Brain microvascular endothelial cell (primary cell): ENCODE data around the gene NGEF.
A peak's percentile ranks its signal among the peaks of the same experiment; 100 is the strongest.

Experiments
- DNase-seq: peaks from one replicate; pipeline ENCODE4 v3.0.0-alpha.2; 2020
- H3K27ac ChIP-seq: fragments of 250-450 bp; sonication (Bioruptor Pico); 2 replicates; pipeline ENCODE4 v1.5.1; 2020; ENCODE audit warnings: mild to moderate bottlenecking, moderate library complexity
- H3K27me3 ChIP-seq: fragments of 250-450 bp; sonication (Bioruptor Pico); replicated peaks from 2 replicates; pipeline ENCODE4 v1.5.1; 2020; ENCODE audit warnings: mild to moderate bottlenecking
- H3K36me3 ChIP-seq: fragments of 250-450 bp; sonication (Bioruptor Pico); replicated peaks from 2 replicates; pipeline ENCODE4 v1.5.1; 2020; ENCODE audit warnings: mild to moderate bottlenecking
- H3K4me3 ChIP-seq: 2 replicates; pipeline ENCODE4 v1.5.1; 2011; ENCODE audit warnings: low read depth, mild to moderate bottlenecking, control low read depth, low read length, moderate library complexity
- in situ Hi-C: cut with HindIII; loops from 2 replicates; pipeline ENCODE4 v1.10.0; 2017; ENCODE audit warnings: low sequenced_read_pairs, low pct_ligation_motif_present
- TF ChIP-seq, protein P1 (sequence below): IDR thresholded peaks from 2 replicates; pipeline ENCODE4 v1.5.1; 2011; ENCODE audit warnings: low read depth, mild to moderate bottlenecking, moderate library complexity, low read length, control low read depth, inconsistent platforms; ENCODE audit errors: missing control alignments

NGEF gene

DNA sequence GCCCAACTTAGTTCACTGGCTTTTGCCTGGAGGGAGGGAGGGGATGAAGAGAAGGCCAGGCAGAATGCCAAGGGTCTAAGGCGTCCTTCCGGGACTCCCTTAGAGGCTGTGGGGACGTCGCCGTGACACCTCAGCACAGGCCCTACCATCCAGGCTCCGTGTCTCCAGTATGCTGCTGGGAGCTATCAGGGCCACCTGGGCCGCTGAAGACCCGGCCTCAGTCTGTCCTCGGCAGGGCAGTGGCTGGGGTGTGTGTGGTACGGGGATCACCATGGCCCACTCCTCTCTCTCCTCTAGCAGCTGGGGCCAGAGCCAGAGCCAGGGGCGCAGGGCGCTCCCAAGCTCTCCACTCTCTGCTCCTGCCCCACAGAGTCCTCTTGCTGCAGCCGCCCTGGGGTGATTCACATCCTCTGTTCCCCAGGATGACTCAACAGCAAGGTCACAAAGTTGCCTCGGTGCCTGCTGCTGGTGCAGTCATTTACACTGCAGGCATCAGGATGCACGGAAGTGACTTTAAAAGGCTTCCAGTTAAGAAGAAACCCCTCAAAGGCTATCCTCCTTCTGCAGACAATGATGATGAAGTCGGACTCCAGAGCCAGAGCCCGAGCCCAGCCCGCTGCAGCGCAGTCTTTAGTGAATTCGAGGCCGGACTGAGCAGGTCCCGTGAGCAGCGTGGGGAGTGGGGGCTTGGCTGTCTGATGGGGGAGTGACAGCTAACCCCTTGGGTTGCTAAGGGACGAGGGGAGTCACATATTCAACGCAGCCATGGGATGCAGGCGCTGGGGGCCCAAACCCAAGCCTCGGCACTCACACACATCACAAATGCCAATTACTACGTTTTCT is 111.1 kb downstream of the NGEF start:
- Histone ChIP-seq H3K27ac (peak overlapping the region; percentile 82), H3K27me3 (no peaks in the 10 kb centered on the region), H3K4me3 (no peak overlapping the region), H3K36me3 (no peaks in the 10 kb centered on the region)
- in situ Hi-C loops: no loop called here
- peak; percentile 92 for DNase-seq
- TF ChIP-seq, protein P1, sequence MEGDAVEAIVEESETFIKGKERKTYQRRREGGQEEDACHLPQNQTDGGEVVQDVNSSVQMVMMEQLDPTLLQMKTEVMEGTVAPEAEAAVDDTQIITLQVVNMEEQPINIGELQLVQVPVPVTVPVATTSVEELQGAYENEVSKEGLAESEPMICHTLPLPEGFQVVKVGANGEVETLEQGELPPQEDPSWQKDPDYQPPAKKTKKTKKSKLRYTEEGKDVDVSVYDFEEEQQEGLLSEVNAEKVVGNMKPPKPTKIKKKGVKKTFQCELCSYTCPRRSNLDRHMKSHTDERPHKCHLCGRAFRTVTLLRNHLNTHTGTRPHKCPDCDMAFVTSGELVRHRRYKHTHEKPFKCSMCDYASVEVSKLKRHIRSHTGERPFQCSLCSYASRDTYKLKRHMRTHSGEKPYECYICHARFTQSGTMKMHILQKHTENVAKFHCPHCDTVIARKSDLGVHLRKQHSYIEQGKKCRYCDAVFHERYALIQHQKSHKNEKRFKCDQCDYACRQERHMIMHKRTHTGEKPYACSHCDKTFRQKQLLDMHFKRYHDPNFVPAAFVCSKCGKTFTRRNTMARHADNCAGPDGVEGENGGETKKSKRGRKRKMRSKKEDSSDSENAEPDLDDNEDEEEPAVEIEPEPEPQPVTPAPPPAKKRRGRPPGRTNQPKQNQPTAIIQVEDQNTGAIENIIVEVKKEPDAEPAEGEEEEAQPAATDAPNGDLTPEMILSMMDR: no peak

DNA sequence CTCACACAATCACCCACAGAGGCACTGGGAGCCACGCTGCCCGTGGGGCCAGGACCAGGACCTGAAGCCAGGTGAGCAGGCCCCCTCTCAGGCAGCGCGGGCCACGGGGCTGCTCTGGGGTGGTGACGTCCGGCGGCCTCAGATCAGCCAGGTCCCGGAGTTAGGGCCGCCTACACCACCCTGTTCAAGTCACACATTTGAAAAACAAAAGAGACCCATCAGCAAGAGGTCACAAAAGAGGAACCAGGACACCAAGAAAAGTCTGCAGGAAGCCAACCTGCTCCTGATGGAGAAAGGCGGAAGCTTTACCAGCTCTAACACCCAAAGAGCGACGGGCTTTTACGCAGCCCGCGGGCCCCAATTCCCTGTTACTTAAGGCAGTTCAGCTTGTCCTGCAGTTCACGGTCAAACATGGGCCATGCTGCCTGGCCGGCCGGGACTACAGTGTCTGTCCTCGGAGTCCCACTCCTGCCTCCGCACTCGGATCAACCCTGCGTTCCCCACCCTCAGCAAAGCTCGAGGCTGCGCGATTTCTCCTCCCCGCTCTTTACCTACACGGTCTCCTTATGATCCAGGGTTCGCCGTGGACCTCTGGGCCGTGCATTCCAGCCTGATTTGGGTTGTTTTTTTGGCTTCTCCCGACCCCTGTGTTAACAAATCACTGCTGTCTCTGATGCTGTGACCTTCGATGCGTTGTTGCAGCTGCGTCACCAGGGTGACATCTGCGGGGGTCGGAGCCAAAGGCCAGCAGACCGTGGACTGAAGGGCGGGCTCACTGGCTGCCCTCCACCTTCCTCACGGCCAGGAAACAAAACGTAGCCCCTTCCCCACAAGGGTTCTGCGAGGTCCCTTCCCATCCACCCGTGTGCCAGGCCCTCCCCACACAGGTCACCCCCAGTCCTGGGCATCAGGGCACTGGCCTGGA is 112.0 kb downstream of the NGEF start:
- DNase-seq: no peak
- Histone ChIP-seq H3K4me3 (no peak overlapping the region), H3K27me3 (no peaks in the 10 kb centered on the region), H3K36me3 (no peaks in the 10 kb centered on the region), H3K27ac (peak overlapping the region; percentile 82)
- in situ Hi-C loops: no loop called here
- TF ChIP-seq, protein P1: no peak

DNA sequence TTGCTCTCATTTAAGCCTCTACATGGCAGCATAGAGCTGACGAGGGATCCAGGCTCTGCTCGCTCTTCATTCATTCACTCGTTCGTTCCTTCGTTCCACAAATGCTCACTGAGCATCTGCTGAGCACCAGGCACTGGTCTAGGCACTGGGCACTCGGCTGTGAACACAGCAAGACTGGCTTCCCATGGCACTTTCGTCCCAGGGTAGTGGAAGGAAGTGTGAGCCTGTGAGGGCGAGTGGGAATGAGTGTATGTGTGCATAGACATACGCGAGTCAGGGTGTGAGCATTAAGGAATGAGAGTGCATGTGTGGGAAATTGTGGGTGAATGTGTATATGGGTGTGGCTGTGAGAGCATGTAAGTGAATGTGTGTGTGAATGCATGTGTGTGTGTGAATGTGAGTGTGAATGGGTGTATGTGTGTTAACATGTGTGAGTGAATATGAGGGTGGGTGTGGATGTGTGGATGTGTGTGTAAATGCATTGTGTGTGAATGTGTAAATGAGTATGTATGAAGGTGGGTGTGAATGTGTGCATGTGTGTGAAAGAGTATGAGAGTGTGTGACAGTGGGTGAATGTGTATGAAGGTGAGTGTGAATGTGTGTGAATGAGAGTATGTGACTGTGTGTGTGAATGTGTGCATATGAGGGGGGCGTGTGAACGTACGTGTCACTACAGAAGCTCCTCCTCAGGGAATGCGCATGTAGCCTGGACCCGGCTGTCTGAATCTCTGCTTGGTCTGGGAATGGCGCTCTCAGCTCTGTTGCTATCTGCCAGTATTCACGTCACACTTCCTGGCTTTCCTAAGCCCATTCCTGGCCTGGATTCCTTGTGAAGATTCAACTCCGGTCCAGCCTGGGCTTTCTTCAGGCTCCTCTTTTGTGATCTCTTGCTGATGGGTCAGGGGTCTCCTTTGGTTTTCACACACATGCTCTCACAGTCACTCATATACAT is 114.2 kb downstream of the NGEF start:
- Histone ChIP-seq H3K36me3 (no peaks in the 10 kb centered on the region), H3K4me3 (no peak overlapping the region), H3K27ac (no peak overlapping the region), H3K27me3 (no peaks in the 10 kb centered on the region)
- peak; percentile 68 for DNase-seq
- in situ Hi-C loops: no loop called here
- TF ChIP-seq, protein P1: no peak

DNA sequence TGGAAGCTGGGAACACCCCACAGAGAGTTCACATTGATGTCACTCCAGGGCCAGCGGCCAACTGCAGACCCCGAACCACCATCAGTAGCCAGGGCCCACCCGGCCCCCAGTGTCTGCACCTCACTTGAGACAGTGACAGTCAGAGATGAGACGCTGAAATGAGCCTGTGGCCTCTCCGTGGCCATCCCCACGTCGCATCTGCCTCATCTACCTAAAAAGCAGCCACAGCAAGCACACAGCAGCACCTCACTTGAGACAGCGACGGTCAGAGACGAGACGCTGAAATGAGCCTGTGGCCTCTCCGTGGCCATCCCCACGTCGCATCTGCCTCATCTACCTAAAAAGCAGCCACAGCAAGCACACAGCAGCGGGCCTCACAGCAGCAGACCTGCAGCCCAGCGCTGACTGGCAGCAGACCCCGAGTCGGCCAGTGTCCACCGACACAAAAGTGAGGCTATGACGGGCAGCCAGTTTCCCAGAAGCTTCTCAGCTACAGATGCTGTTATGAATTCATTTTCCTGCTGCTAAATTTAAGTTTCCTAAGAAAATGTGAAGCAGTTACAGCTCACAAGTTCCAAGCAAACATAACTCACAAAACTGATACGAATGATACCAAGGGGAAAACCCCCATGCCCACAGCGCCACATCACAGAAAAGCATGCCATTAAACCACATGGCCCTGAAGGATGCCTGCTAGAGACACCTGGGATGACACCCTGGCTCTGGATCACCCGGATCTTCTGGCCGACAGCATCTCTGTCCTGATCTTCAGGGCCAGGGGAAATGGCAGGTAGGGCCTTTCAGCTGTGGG is 115.3 kb downstream of the NGEF start:
- DNase-seq: no peak
- in situ Hi-C loops: no loop called here
- Histone ChIP-seq H3K27ac (no peak overlapping the region), H3K36me3 (no peaks in the 10 kb centered on the region), H3K27me3 (no peaks in the 10 kb centered on the region), H3K4me3 (no peak overlapping the region)
- TF ChIP-seq, protein P1: no peak
